Left colon (tissue), 2 donors: ENCODE results near the gene MICAL3. TPM values are rescaled to one million over a fixed set of nuclear protein-coding genes. Genes with fewer than 3 reads are reported as not detected.

Source experiments
- ATAC-seq: fragments of 200-7000 bp; cut with Tn5 transposase; one replicate; pipeline ENCODE4 v1.9.1; 2020; ENCODE audit warnings: mild to moderate bottlenecking, moderate library complexity
- DNase-seq, 2 donors: peaks; one replicate each; pipeline ENCODE4 v3.0.0-alpha.2; 2020
- intact Hi-C, 2 donors: fragments of 100-400 bp; cut with DNase I in 1 of 2; cut with micrococcal nuclease in 1 of 2; formaldehyde crosslinking; loops; one replicate each; pipeline versions ENCODE4 v1.11.2 to v1.14.0; 2022; cut with DNase I, micrococcal nuclease
- total RNA-seq, 2 donors: library from RNA; stranded (reverse); fragmentation: NEBNext Ultra II Directional; extraction: Animal tissue kit (Norgen Biotek cat#: 25700); gene quantifications; one replicate each; pipeline ENCODE4 v1.2.1, GENCODE V29; 2021
- donor health status: DM: no; HTN: no; CAD: no.
- donor health status: DM: yes; HTN: yes; CAD: no.

MICAL3 gene
- total RNA-seq, 2 donors from 2014 or later = 93.6 to 114 TPM

DNA sequence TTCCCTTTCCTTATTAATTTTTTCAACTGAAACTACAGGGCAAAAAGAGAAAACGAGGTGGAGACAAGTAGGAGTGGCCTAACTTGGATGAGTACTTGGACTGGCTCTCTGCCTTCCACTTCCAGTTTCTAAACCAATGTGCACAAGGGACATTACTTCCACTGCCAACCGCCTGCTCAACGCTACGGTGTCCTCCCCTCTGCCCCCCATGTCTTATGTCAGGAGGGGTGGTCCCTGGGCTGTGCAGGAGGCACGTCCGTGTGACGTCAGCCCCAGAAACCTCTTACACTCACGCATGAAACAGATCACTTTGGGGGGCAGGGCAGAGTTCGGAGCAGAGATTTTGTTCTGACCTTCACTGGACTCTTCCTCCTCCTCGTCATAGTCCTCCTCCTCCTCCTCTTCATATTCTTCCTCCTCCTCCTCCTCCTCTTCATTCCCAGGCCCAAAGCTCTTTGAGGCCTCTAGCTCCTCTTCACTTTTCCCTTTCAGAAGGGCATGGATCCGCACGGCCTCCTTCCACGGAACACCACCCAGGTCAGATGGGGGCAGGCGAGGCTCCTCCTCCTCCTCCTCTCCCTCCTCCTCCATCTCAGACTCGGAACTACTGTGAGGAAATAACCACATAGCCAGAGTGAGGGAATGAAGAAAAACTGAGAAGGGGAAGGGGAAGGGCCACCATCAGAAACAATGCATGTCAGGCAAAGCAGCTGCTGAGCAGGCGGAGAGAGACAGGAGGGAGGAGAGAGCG lies 192.7 kb downstream of the MICAL3 start:
- DNase-seq (no peak), ATAC-seq (no peak)
- intact Hi-C loops = loop anchor here in 1 of 2 donors (2.0 to 10.0 kb wide), 2 partner anchors 63 to 243 kb away; no protein-coding TSS in a partner anchor

DNA sequence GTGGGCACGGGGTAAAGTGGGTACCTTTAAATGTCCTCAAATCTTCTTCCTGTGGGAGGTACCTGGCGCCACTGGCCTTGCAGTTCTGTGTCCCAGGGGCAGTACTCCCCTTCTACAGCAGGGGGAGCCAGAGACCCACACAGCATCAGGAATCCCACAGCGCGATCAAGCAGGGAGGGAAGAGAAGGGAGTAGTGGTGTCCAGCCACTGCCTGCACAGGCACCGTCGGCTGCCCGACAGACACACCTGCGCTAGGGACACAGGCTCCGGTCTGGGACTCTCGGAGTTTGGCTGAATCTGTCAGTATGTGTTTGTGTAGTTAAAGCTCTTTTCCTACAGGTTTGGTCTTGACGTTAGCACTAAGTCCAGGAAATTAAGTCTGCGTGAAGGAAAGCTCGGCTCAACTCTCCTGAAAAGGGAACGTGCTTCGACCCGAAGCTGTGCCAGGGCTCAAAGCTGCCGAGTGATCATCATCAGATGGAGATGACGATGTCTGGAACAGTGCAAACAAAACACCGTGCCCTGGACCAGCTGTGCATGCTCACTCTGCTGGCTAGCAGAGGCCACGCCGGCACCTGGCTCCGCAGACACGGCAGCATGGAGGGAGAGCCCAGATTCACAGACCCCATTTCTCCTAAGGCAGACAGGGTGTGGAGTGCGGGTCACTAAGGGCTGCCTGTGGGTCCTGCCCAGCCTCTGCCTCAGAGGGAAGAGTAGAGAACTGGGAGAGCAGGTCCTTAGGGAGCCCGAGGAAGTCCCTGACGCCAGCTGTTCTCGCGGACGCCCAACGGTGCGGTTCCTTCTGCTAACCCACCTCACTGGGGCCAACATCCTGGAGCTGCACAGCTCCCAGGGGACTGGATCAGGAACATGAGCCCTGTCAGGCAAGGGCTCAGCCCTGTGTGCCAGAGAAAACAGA lies 194.1 kb downstream of the MICAL3 start:
- DNase-seq (peak; percentile 79 to 88), ATAC-seq (peak; percentile 71)
- intact Hi-C loops = loop anchor here in 1 of 2 donors (2.0 to 10.0 kb wide), 2 partner anchors 64 to 244 kb away; no protein-coding TSS in a partner anchor

DNA sequence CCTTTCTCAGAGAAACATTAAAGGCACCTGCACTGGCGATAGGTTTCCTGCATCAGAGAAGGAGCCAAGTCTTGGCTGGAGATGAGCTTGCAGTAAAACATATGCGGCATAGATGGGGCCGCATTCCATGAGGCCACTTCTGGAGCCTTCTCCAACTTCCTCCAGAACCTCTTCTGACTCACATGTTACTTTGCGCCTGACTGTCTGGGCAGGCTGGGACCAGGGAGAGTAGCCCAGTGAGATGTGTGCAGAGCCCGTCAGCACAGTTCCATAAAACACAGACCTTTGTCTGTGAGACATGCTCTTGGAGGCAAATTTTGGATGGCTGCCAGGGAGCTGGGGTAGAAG lies 194.7 kb downstream of the MICAL3 start:
- ATAC-seq = peak; percentile 0
- intact Hi-C loops = loop anchor here (2.0 to 10.0 kb wide), 3 partner anchors 65 to 245 kb away; partner anchors contain the start of gene PEX26 (in 1 of the 2)
- no peak for DNase-seq

DNA sequence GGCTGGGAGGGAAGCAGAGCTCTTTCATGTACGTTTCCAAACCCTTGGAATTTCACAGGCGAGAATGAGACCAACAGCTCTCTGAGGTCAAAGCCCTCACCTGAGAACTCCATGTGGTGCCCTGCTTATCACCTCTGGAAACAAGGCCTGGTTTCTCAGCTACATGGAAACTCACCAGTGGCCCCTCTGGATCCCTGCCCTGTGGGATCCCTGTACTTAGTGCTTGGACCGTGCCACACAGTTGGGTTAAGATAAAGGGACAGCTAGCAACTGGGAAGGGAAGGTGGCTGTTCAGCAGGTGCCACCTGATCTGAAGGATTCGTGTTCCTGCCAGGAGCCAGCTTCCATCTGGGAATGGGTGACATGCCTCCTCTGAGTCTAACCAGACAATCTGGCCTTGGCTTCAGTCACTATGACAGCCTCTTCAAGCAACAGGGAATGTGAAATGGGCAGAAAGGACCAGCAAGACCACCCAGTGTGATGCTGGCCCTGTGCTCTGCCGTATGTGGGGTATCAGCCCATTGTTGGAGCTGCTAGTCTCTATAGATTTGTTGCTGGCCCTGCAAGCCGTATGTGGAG lies 195.8 kb downstream of the MICAL3 start:
- DNase-seq = no peak
- no peak for ATAC-seq
- intact Hi-C loops = loop anchor here in 1 of 2 donors (10.0 kb wide), 1 partner anchor 246 kb away; the partner anchor contains the start of gene PEX26

DNA sequence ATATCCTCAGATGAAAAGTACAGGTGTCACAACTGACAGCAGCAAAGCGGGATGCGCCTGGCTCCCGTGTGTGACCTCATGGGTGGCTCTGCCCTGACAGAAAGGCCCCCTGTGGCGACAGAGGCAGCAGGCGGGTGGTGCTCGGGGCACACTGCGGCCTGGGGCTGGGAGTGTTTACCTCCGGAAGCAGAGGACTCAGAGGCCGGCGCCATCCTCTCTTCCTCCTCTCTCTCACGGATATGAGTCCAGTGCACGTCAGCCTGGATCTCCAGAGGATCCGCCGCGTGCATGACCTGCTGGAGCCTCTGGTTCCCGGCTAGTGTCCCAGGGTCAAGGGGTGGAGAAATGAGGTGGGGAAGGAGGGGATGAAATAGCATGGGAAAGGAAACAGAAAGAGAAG lies 196.9 kb downstream of the MICAL3 start:
- no peak for DNase-seq
- intact Hi-C loops = loop anchor here in 1 of 2 donors (10.0 kb wide), 1 partner anchor 247 kb away; the partner anchor contains the start of gene PEX26
- no peak for ATAC-seq

DNA sequence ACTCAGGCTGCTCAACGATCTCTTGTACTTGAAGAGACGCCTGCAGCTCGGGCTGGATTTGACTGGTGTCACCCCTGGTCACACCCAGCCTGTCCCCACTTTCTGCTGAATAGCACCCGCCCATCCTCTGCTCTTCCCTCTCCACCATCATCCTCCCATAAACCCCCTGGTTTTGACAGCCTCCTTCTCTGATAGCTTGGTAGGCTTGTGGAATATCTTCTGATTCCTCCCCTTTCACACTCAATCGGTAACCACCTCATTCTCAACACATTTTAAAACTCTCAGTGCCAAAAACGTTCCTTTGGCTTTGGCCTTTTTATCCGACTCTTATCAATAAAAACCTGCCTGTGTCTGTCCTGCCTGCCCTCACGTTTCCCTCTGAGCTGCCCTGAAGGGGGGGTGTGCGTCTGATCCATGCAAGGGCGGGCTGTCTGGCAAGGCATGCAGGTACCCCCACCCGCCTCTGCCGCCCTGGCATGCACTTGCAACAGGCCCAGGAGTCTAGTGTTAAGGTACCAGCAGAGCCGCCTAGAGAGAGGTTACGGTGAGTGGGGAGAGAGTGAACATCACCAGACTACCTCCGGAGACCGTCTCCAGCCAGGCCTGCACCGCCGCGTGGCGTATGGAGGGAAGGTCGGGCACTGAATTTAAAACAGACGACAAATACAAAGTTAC lies 198.3 kb downstream of the MICAL3 start:
- DNase-seq (no peak), ATAC-seq (no peak)
- intact Hi-C loops = loop anchor here in 1 of 2 donors (10.0 kb wide), 1 partner anchor 249 kb away; the partner anchor contains the start of gene PEX26

DNA sequence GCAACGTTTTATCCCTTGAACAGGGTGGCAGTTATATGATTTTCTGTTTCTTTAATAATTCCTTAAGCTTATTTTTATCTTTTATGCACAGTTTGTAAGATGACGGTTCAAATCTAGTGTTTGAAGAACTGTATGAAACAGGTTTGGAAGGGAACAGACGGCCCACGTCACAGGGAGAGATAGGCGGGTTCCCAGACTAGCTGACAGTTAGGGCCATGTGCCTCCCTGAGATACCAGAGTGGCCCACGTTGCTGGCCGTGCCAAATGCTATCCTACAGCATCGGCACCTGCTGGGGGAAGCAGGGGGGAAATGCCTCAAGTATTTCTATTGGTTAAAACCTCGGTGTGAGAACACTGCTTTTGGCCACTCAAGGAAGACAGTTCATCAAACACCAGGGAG lies 199.9 kb downstream of the MICAL3 start:
- DNase-seq (no peak), ATAC-seq (no peak)
- intact Hi-C loops = loop anchor here in 1 of 2 donors (10.0 kb wide), 1 partner anchor 250 kb away; the partner anchor contains the start of gene PEX26

DNA sequence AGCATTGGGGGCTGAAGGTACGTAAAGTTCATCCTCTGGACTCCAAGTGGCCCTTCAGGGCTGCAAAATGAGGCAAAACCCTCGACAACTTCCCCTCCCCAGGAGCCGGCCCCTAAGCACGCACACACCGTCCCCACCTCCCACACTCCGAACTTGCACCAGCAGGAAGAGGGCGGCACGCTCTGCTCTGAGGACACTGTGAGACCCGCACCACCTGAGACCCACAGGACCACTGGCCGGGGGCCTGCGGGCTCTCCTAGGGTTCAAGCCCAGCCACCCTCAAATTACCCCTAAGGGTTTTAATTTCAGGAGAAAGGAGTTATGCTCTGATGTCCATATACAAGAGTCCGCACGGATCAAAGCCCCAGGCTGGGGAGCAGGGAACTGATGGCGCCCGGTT lies 200.4 kb downstream of the MICAL3 start:
- no peak for DNase-seq
- ATAC-seq = no peak
- intact Hi-C loops = loop anchor here (2.0 to 10.0 kb wide), 2 partner anchors 251 to 253 kb away; partner anchors contain the start of gene PEX26 (in 2 of the 2)

DNA sequence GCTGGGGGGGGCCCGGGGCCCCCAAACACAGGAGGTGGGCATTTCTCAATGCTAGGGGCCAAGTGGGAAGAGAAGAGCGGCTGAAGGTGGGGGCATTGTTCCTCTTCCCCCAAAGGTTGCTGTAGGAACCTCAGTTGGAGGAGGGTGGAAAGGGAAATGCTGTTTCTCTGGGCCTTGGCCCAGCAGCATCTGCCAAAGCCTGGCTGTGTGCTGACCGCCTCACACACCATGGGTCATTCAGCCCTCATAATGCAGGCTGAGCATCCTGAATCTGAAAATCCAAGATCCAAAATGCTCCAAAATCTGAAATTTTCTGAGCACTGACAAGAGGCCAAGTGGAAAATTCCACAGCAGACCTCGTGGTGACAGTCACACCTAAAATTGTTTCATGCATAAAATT lies 201.1 kb downstream of the MICAL3 start:
- ATAC-seq (no peak), DNase-seq (no peak)
- intact Hi-C loops = loop anchor here (2.0 to 10.0 kb wide), 2 partner anchors 252 to 254 kb away; partner anchors contain the start of gene PEX26 (in 2 of the 2)

DNA sequence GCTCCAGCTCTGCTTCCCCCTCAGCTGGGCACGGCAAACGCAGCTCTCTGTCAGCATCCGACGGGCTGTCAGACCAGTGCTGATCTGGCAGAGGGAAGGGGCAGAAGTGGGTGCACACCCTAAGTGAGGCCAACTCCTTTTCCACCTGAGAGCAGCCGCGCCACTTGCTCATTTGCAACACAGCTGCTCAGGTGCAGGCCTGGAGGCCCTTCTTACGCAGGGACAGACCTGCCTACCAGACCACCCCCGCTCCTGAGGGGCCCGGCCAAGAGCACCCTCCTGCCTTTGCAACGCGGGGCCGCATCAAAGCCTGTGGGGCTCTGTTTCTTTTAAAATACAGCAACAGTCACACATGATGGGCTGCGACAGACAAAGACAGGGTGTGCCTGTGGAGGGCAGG lies 202.3 kb downstream of the MICAL3 start:
- intact Hi-C loops = loop anchor here (2.0 to 10.0 kb wide), 2 partner anchors 253 to 255 kb away; partner anchors contain the start of gene PEX26 (in 2 of the 2)
- ATAC-seq = peak; percentile 2
- DNase-seq = no peak

DNA sequence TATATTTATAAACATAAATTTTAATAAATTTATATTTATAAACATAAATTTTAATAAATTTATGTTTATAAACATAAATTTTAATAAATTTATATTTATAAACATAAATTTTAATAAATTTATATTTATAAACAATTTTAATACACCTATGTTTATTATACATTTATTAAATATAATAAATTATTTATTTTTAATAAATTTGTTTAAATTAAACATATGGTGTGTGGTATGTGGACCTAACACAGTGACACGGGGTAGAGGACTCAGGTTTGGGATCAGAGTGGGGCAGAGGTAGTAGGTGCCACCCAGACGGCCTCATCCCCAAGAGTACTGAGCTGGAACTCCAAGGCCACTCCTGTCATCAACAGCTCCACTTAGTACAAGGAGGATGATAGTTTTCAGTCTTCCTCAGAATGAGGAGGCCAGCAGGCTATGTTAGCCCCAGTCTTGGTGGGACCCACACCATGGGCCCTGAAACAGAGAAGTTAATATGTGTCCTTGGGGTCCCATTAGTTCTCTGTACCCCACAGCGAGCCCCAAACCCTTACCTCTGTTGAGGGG lies 203.4 kb downstream of the MICAL3 start:
- intact Hi-C loops = loop anchor here in 1 of 2 donors (10.0 kb wide), 1 partner anchor 254 kb away; the partner anchor contains the start of gene PEX26
- no peak for ATAC-seq
- no peak for DNase-seq

DNA sequence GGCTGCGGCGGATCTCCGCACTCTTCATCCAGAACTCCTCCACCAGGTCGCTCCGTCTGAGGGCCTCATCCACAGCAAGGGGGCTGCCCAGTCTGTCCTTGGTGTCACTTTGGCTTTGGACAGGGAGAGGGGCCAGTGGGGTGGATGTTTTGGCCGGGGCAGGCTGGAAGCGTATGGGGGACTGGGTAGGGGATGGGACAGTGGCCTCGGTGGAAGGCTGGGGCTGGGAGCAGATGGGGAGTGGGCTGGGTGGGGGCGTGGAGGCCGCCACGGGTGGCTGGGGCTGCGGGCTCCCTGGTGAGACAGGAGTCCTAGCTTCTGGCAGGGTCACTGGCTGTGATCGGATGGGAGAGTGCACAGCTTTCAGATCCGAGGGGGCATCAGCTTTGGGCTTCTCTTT lies 205.7 kb downstream of the MICAL3 start:
- no peak for DNase-seq
- ATAC-seq = peak; percentile 13
- intact Hi-C loops = no loop called here

DNA sequence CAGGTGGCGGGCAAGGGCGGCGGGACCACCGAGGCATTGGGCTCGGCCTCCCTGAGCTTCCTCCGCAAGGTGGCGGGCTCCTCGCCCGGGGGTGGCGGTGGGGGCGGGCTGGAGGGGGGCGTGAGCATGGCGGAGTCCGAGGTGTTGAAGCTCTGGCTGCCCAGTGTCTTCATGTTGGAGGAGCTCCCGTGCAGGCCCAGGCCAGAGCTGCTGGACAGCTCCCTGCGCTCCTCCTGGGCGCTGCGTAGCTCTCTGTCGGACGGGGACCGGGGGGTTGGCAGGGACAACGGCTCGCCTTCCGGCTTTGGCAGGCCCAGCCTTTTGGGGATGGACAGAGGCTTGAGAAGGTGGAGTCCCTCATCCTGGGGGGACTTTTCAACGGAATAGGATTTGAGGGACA lies 206.2 kb downstream of the MICAL3 start:
- DNase-seq = no peak
- intact Hi-C loops = no loop called here
- ATAC-seq = peak; percentile 5

DNA sequence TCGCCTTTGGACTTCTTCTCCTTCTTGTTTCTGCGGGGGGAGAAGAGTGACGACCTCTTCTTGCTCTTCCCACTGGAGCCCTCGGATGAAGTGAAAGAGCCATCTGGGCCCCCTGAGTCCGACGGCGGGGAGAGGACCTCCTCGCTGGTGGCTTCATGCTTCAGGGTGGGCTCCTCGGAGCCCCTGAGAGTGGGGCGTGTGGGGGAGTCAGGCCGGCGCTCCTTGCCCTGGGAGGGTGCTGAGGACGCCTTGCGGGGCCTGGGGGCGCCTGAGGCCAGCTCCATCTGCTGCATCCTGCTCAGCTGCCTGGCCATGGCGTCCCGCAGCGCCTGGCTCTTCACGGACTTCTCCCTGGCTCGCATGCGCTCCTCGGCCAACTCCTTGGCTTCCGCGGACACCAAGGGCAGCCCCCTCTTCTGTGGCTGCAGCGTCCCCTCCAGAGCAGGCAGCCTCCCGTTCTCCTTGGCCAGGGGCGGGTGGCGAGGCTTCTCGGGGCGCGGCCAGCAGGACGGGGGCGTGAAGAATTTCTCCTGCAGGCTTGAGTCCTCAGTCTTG lies 206.8 kb downstream of the MICAL3 start:
- ATAC-seq (no peak), DNase-seq (no peak)
- intact Hi-C loops = no loop called here

DNA sequence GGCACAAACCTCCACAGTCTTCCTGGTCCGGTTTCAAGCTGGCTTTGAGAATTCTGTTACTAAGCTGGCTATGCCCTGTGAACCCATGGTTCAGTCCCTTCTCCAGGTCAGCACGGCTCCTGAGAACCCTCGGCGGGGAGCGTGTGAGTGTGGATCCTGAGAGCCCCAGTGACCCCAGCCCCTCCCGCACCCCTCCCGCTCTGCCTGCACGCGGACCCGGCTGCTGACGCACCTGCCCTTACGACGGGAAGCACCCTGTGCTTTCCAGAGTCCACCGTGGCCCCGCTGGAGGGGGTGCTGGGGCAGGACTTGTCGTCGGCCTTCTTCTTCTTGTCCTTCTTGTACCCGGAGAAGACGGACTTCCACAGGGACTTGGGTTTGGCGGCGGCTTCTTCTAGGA lies 207.3 kb downstream of the MICAL3 start:
- ATAC-seq (no peak), DNase-seq (no peak)
- intact Hi-C loops = no loop called here

DNA sequence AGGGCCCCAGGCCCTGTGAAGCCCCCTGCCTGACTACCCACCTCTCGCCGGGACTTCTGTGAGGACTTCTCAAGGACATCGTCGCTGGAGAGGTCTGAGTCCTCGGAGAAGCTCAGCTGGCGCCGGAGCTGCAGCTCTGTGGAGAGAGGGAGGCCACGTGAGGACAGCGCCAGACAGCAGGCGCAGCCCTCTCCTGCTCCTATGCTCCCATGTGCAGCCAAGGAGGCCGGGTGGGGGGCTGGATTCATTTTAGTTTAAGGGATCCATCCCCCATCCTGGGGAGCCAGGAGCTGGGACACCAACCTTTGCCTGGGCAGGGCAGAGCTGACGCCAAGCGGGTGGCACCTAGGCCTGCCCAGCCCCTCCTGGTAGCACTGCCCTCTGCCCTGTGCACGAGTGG lies 207.7 kb downstream of the MICAL3 start:
- intact Hi-C loops = no loop called here
- no peak for DNase-seq
- no peak for ATAC-seq

DNA sequence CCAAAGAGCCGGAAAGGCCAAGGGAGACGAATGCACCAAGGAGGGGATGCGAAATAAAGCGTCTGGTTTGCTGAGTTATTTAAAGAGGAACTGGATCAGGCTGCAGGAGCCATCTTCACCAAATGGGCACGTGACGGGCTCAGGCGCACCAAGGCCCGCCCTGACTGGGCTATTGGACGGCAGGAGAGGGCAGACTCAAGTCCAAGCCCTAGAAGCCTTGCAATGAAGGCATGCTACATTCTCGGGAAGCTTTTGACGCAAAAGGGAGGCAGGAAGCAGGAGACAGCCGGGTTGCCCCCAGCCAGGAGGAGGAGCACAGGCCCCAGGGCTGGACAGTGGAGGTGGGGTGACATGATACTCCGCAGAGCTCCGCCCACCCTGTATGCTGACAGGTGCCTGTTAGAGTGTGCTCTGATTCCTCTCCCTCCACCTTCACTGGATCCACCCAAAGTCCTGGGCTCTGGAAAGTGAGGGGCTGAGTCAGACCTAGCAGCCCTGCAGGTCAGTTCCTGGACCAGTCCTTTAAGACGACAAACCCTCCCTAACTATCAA lies 208.6 kb downstream of the MICAL3 start:
- intact Hi-C loops = no loop called here
- ATAC-seq = no peak
- DNase-seq = no peak
